DMS 273 treated with DMSO at 0.1 percent for 48 hours (cell line): Measurements from ENCODE around the gene PIK3AP1.
"Not testable (repeated sequence)": the region's sequence is repeated elsewhere in the genome, so short reads cannot be mapped to it uniquely, and the experiment has no call there.

Experiments used
- DNase-seq: peaks from one replicate; lab custom pipeline; 2025; lab: John Stamatoyannopoulos, UW

The PIK3AP1 gene

GRCh38 chr10:96696845-96697425, 23.4 kb downstream of the PIK3AP1 start:
- DNase-seq: no peak

- no peak for DNase-seq
Observed at GRCh38 chr10:96695975-96696634, 24.2 kb downstream of the PIK3AP1 start.

- no peak for DNase-seq
Observed at GRCh38 chr10:96695366-96695765, 24.9 kb downstream of the PIK3AP1 start.

DNA sequence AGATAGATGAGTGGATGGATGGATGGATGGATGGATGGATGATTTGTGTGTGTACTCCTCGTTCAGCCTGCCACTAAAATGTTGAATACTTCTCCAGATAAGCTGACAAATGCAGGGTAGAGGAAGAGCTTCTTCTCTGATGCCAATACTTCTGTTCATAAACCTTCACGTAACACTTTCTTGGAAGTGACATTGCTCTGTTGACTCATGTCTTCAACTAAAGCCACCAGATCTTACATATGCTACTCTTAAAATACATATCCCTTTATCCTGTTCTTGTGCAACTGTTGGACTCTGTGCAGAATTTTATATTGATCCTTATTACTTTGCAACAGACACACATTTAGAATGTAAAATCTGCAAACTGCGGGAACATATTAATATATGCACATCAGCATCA, 26.9 kb downstream of the PIK3AP1 start:
- no peak for DNase-seq

- no peak for DNase-seq
Observed at GRCh38 chr10:96692427-96692826, 27.9 kb downstream of the PIK3AP1 start.

- DNase-seq: no peak
Observed at GRCh38 chr10:96691761-96692160, 28.6 kb downstream of the PIK3AP1 start.

DNA sequence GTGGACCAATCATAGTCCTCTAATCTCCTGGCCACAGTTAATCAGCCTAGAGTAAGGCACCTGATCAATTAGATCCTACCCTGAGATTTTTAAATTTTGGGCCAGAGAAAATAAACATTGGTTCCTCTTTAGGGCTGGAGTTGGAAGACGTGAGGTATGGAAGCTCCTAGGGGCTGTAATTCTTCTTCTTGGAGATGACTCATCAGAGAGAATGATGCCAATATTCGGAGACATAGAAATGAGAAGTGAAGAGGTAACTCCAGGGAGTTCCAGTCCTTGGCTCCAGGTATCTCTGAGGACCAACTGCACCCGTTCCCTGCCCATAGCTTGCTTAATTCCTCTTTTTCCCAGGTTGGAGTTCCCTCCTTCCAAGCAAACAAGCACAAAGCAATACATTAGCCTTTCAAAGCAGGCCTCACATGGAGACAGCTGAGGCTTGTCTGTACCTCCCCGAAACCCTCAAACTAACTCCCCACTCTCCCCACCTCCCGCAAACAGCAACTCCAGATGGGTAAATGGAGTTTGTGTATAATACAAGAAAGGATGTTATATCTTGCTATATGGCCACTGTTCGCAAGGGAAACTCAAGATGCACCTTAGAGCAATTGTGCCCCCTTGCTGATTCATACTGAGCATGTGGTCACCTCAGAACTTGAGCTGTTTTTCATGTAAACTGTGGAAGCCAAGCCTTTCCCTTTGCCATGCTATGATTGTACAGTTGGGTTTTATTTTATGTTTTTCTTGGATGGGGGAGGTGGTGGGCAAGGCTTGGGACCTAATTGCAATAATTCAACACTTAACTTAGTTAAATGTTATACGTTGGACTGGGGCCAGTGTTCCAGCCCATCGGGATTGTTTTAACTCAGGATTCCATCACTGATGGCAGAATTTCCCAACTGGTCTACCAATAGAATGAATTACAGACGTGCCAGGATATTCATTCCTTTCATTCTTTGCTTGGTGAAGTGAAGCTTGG, 29.3 kb downstream of the PIK3AP1 start:
- no peak for DNase-seq

DNA sequence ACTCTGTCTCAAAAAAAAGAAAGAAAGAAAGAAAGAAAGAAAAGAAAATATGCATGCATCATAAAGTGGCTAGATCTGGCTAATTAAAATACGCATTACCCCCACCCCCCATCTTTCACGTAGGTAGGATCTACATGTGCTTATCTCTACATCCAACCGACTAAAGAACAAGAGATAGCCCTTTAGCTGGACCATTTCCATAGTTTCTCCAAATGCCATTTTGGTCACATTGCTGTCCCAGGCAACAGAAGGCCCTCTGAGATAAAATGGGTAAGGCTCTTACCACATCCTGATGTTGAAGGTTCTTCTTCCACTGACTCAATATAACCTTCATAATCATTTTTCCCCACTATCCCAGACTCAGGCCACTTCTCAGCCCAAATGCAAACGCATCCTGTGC, 31.5 kb downstream of the PIK3AP1 start:
- DNase-seq: no peak

DNA sequence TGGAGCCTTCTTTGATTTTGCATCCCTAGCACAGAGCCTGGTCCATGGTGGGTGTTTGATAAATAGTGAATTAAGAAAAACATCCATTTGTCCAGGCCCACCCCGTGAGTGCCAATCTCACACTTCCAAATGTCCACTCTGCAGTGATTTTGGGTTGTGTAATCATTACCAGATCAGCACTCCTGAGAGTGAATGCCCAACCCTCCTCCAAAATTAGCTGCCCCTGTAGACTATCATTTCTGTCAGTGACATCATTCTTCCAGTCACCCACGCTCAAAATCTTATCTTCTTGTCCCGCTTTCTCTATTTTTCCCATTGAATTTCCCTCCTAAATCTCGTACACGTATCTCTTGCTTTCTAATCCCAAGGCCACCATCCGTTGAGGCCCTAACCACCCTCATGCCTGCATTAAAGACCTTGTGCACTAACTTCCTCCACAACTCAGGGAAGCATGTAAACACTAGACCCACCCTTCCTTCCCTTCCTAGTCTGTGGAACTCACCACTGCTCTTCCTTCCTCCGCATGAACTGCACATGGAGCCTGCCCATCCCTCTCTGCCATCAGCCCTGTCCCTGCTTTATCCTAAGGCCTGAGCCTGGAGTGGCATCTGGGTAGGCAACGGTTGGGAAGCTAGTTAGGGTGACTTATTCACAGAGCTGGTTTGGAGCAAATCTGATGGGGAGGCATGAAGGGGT, 32.8 kb downstream of the PIK3AP1 start:
- DNase-seq: no peak

- no peak for DNase-seq
Observed at GRCh38 chr10:96686514-96686913, 33.8 kb downstream of the PIK3AP1 start.

- no peak for DNase-seq
Observed at GRCh38 chr10:96685306-96685705, 35.0 kb downstream of the PIK3AP1 start.

DNA sequence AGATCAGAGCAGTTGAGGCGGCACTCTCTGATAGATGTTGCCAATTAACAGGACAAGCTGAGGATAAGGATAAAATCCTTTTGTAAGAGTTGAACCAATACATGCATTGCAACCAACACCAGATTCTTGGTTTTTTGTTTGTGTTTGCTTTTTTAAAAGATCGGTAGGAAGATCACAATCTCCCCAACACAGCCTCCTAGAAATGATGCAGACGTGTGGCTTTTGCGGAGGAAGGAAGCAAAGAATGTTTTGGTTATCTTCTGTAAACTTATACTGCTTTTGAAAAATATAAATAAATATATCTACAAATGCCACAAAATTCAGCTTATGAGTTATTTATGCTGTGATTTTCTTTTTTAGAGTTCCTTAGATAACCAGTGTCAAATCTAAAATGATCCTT, 35.5 kb downstream of the PIK3AP1 start:
- no peak for DNase-seq

DNA sequence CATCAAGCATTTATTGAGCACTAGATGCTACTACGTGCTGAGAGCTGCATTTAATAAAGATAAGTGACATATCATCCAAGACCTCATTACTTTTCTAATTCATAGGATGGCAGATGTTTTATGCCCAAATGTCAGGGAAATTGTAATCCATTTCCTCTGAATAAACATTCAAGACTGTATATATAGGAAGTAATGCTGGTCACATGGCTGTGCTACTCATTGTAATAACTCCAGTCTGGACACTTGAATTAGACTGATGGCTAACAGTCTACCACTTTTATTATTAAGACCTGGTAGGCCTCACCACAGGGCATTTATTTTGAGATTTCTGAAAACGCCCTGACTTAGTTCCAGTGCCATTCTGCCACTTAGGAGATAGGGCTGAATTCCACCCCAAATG, 36.6 kb downstream of the PIK3AP1 start:
- DNase-seq: no peak

DNA sequence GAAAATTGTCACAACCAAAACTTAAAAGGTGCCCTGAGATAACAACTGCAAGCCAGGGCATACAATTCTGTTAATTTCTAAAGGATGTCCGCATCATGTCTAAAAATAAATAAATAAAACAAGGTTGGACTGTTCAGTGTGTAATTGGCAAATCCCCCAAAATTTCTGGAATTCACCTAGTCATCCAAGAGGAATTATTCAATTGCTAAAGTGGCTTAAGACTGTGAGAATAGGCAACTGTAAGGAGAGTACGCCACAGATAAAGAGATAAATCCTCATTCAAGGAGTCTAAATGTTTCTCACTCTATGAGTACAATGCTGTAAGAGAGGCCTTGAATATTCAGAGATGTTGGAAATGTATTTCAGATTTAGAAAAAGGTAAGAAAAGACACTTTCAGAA, 37.2 kb downstream of the PIK3AP1 start:
- DNase-seq: no peak

- no peak for DNase-seq
Observed at GRCh38 chr10:96681524-96681923, 38.8 kb downstream of the PIK3AP1 start.

- DNase-seq: not testable (repeated sequence)
Observed at GRCh38 chr10:96680463-96680862, 39.9 kb downstream of the PIK3AP1 start.

DNA sequence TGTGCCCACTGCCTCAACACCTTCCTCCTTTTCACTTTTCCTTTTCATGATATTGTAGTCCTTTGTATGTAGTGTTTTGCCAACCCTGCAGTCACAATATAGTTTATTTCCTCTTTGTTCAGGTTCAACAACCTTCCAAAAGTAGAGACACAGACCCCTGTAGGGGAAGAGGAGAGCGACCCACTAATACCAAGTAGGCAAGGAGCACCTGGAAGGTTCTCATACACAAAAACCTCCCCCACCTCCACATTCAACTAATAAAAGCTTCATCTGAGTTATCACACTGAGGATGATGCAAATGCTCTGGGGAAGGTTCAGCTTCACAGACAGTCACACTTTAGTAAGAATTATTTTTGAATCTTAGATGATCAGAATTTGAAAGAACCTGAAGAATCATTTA, 41.6 kb downstream of the PIK3AP1 start:
- DNase-seq: no peak

DNA sequence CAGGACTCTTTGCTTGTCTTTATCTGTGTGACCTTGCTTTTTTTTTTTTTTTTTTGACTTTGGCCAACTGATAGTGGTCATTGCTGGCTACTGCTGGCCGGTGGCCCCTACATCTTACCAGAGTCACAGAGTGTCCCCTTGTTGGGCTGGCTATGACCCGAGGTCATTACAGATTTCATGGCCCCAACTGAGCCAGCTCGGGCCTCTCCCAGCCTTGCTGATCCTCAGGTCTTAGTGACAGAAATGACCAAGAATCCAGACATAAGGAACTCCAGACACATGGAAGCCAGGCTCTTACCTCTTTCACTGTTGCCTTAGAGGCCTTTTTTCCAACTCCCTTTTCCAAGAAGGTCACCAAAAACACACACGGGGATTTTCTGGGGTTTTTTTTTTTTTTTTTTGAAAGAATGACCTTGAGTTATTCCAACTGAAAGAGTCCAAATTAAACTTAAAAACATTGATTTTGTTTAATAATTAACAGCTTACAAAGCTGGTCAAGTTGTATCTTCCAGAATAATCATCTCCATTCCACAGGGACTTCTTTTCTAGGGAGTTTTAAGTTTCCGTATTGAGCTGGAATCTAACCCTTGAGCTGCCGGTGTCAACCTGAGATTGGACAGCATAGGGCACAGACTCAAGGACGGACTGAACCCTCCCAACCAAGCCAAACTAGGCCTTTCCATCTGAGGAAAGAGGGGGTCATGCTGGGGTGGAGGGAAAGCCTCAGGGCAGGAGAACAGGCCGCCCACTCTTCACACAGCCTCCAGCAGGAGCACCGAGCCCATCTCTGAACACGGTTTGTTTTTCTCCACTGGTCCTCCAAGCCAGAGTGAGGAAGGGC, 43.8 kb downstream of the PIK3AP1 start:
- no peak for DNase-seq

DNA sequence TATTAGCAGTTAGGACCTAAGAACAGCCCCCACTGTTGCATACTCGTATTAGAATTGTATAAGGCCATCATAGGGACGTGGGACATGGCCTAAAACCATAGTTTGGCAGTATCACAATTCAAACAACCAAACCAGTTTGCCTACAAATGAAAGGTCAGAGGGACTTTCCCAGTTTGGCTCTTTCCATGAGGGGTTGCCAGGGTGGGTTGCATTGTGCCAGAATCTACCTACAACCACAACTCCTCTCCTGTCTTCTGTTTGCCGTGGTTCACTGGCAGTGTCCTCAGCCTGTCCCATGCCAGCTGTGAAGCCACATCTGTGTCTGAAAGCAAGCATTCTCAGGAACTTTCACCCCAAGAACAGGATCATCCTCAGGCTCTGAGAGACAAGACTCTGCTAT, 44.5 kb downstream of the PIK3AP1 start:
- no peak for DNase-seq

DNA sequence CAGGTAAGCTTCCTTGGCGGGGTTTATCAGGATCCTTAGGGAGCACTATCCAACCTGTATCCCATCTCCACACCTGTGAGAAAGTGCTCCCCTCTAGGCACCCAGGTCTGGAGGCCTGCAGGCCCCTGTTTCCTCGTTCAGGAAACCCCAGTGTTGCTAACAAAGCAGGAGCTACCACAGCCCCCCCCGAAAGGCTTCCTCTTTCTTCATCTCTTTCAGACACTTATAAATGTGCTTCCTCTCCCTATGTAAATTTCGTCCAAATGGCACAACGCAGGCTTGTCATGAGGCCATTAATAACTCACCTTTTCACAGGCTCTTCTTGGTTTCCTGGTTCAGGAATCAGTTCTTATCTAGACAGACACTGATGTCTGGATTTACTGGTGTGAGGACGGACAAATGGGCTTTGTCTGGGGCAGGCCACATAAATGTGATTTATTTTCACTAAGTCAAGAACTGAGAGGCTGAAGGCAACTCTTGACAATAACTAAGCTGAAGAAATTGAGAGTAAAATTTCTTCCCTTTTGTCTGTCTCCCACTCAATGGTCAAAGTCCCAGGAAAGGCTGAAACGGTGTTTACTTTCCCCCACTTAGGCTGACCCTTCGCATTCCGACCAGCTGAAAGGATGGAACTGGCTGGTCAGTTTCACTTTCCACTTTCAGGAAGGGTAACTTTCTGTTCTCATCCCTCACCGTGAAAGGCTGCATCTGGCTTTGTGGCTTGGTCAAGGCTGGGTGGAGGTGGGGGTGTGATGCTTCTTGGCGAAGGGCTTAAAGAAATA, 46.8 kb downstream of the PIK3AP1 start:
- DNase-seq: no peak
